Measurements from ENCODE around the gene FREM2.

GRCh38 chr13:38637576-38637975 lies 49.3 kb upstream of the FREM2 start:
- TF ChIP-seq EZH2 (IDR thresholded peaks at IDR 0.05; ENCODE audit: low read length, unreplicated experiment), result no peak
- TF ChIP-seq CTCF (conservative IDR thresholded peaks at IDR 0.05; ENCODE audit: low read depth, low read length), result no peak
- no peak for TF ChIP-seq EZH2phosphoT487 (IDR thresholded peaks at IDR 0.05; ENCODE audit: borderline replicate concordance, low read length)

Data from PC-3 (cell line).